ENCODE results near the gene BAD. TPM values are rescaled to one million over a fixed set of nuclear protein-coding genes. Genes with fewer than 3 reads are reported as not detected.

BAD gene
- total RNA-seq, 1 experiment from 2014 or later = 23.3 TPM

DNA sequence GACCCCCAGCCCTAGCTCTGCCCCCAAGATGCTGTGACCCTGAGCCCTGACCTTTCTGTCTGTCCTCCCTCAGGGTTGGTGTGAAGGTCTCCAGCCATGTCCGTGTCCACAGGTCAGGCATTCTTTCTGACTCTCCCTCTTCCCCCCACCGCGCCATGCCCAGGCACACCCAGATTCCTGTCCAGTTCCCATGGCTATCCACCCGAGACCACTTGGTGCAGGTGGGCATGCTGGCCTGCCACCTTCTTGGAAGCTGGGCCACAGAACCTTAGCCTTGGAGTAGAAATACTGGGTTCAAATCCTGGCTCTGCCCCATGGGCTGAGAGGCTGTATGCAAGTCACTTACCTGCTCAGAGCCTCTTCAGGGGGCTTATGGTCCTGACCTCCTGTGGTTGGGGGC is 35.4 kb downstream of the BAD start:
- H3K14ac ChIP-seq (ENCODE audit: insufficient read depth, low read length) = no peak overlapping the region
- no peak overlapping the region for H3K9ac ChIP-seq (ENCODE audit: extremely low read depth, insufficient read length, low read length)
- H2AK5ac ChIP-seq (ENCODE audit: insufficient read length, low read length) = no peak overlapping the region
- no peak overlapping the region for H3T11ph ChIP-seq (ENCODE audit: low read length)
- no peak overlapping the region for H2AFZ ChIP-seq (ENCODE audit: low read length)
- H4K91ac ChIP-seq (ENCODE audit: insufficient read length, low read depth, low read length) = no peak overlapping the region
- no peak overlapping the region for H3K4ac ChIP-seq (ENCODE audit: low read depth, low read length)
- Mint-ChIP-seq H3K27me3 (ENCODE audit: low read depth) (no peaks in the 10 kb centered on the region), H3K36me3 (ENCODE audit: insufficient read depth in 1 of 3, low read depth in 3 of 3) (peaks cover 6 to 16% (median 7%) of the 10 kb centered on the region in 3 experiments; a peak in 6 of 7 replicates), H3K4me1 (peaks cover 34 to 47% of the 10 kb centered on the region in 2 experiments), H3K27ac (peak overlapping the region; percentile 95 to 97 (median 97)), H3K4me3 (peak overlapping the region; percentile 30 to 93), H3K9me3 (no peaks in the 10 kb centered on the region; a peak in 1 of 5 replicates)
- H3K23ac ChIP-seq (ENCODE audit: insufficient read length, low read depth, low read length) = no peak overlapping the region
- H3K27me3 ChIP-seq (ENCODE audit: insufficient read depth, low read length) = no peaks in the 10 kb centered on the region
- peaks cover 3% of the 10 kb centered on the region for H3K79me1 ChIP-seq (ENCODE audit: insufficient read depth, low read depth, low read length, poor library complexity, severe bottlenecking)
- H2BK20ac ChIP-seq (ENCODE audit: low read depth, low read length, poor library complexity, severe bottlenecking) = no peak overlapping the region
- no peak for DNase-seq
- no peak overlapping the region for H3K18ac ChIP-seq (ENCODE audit: insufficient read length, low read depth, low read length)
- WGBS (ENCODE audit: extremely low coverage, insufficient read length, low lambda C conversion rate) = no CpG with 5 or more reads among the region's 4 CpGs
- H2BK15ac ChIP-seq (ENCODE audit: low read depth, low read length) = no peak overlapping the region
- no peak overlapping the region for H2BK12ac ChIP-seq (ENCODE audit: insufficient read length, low read depth, low read length)
- H2BK5ac ChIP-seq (ENCODE audit: insufficient read length, low read length) = no peak overlapping the region
- no peaks in the 10 kb centered on the region for H3K9me3 ChIP-seq (ENCODE audit: control insufficient read depth, low read depth, low read length)
- no peak overlapping the region for H3K56ac ChIP-seq (ENCODE audit: insufficient read length, low read depth, low read length)
- peaks cover 9% of the 10 kb centered on the region; the same call in 1 of the 2 replicates for H3K4me1 ChIP-seq (ENCODE audit: insufficient read depth, low read length)
- no peak overlapping the region for H2BK120ac ChIP-seq (ENCODE audit: low read depth, low read length, poor library complexity, severe bottlenecking)
- H4K20me1 ChIP-seq (ENCODE audit: control insufficient read depth, insufficient read depth, insufficient read length) = no peaks in the 10 kb centered on the region
- H3K4me2 ChIP-seq (ENCODE audit: insufficient read depth, insufficient read length, low read length) = peak overlapping the region; percentile 9
- peak overlapping the region; percentile 40 for H3K27ac ChIP-seq (ENCODE audit: insufficient read length, low read depth, low read length)
- no peak overlapping the region for H4K8ac ChIP-seq (replicated peaks; ENCODE audit: insufficient read length, low read depth, low read length)
- TF ChIP-seq, protein P1, sequence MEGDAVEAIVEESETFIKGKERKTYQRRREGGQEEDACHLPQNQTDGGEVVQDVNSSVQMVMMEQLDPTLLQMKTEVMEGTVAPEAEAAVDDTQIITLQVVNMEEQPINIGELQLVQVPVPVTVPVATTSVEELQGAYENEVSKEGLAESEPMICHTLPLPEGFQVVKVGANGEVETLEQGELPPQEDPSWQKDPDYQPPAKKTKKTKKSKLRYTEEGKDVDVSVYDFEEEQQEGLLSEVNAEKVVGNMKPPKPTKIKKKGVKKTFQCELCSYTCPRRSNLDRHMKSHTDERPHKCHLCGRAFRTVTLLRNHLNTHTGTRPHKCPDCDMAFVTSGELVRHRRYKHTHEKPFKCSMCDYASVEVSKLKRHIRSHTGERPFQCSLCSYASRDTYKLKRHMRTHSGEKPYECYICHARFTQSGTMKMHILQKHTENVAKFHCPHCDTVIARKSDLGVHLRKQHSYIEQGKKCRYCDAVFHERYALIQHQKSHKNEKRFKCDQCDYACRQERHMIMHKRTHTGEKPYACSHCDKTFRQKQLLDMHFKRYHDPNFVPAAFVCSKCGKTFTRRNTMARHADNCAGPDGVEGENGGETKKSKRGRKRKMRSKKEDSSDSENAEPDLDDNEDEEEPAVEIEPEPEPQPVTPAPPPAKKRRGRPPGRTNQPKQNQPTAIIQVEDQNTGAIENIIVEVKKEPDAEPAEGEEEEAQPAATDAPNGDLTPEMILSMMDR (conservative IDR thresholded peaks at IDR 0.05) = no peak
- H3K79me2 ChIP-seq (ENCODE audit: insufficient read depth, low read length) = peaks cover 7% of the 10 kb centered on the region; the same call in 1 of the 2 replicates
- no peak overlapping the region for H4K5ac ChIP-seq (ENCODE audit: insufficient read length, low read depth, low read length)
- peaks cover 26% of the 10 kb centered on the region for H3K23me2 ChIP-seq (ENCODE audit: insufficient read length, low read depth, low read length, poor library complexity, severe bottlenecking)
